NT2/D1 (cell line): ENCODE results near the gene LRTM2.

Experiments
- SUZ12 ChIP-seq: IDR thresholded peaks from 2 replicates; pipeline ENCODE4 v1.6.1; 2011; ENCODE audit not compliant: insufficient read length, insufficient read depth; ENCODE audit errors: extremely low read depth
- YY1 ChIP-seq: IDR thresholded peaks from 2 replicates; pipeline ENCODE4 v1.6.1; 2011; ENCODE audit not compliant: insufficient read length, insufficient read depth
- ZNF274 ChIP-seq: IDR thresholded peaks from 2 replicates; pipeline ENCODE4 v1.6.1; 2011; ENCODE audit warnings: mild to moderate bottlenecking, low read depth, low read length

GRCh38 chr12:1884651-1885050 lies 64.3 kb downstream of the LRTM2 start:
- TF ChIP-seq YY1 = no peak
- no peak for TF ChIP-seq ZNF274
- TF ChIP-seq SUZ12 = no peak
